ENCODE results near the gene IFNA1.

DNA sequence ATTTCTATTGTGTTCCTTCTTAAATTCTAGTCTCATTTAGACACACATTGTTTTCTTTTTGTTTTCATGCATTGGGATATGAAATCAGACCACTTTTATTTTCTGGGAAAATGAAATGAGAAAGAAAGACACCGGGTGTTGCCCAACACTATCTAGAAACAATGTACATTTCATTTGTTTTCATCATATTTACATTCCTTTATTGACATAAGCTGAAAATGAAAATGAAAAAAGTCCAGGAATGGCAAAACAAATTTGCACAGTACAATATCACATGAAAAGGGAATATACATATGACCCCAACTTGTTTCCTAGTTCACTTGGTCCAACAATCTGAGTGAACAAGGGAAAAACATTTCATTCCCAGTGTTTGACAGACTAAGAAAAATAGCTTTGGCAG is 21.1 kb downstream of the IFNA1 start:
- TF ChIP-seq, protein P1, sequence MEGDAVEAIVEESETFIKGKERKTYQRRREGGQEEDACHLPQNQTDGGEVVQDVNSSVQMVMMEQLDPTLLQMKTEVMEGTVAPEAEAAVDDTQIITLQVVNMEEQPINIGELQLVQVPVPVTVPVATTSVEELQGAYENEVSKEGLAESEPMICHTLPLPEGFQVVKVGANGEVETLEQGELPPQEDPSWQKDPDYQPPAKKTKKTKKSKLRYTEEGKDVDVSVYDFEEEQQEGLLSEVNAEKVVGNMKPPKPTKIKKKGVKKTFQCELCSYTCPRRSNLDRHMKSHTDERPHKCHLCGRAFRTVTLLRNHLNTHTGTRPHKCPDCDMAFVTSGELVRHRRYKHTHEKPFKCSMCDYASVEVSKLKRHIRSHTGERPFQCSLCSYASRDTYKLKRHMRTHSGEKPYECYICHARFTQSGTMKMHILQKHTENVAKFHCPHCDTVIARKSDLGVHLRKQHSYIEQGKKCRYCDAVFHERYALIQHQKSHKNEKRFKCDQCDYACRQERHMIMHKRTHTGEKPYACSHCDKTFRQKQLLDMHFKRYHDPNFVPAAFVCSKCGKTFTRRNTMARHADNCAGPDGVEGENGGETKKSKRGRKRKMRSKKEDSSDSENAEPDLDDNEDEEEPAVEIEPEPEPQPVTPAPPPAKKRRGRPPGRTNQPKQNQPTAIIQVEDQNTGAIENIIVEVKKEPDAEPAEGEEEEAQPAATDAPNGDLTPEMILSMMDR (conservative IDR thresholded peaks at IDR 0.05; ENCODE audit: low read depth in 2 of 2), result no peak
- TF ChIP-seq EZH2 (IDR thresholded peaks at IDR 0.05; ENCODE audit: low read depth, unreplicated experiment) (no peak), EZH2phosphoT487 (IDR thresholded peaks at IDR 0.05; ENCODE audit: unreplicated experiment) (no peak), JUNB (IDR thresholded peaks at IDR 0.05; ENCODE audit: unreplicated experiment) (no peak), CREB1 (CRISPR knock-in tag; IDR thresholded peaks at IDR 0.05; ENCODE audit: low read depth) (no peak), POLR2AphosphoS5 (IDR thresholded peaks at IDR 0.05; ENCODE audit: low read depth) (no peak), NANOG (IDR thresholded peaks at IDR 0.05; ENCODE audit: borderline replicate concordance) (no peak), ZNF331 (CRISPR knock-in tag; IDR thresholded peaks at IDR 0.05; ENCODE audit: low read depth) (no peak)
- TF ChIP-seq, protein P2, sequence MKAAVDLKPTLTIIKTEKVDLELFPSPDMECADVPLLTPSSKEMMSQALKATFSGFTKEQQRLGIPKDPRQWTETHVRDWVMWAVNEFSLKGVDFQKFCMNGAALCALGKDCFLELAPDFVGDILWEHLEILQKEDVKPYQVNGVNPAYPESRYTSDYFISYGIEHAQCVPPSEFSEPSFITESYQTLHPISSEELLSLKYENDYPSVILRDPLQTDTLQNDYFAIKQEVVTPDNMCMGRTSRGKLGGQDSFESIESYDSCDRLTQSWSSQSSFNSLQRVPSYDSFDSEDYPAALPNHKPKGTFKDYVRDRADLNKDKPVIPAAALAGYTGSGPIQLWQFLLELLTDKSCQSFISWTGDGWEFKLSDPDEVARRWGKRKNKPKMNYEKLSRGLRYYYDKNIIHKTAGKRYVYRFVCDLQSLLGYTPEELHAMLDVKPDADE (IDR thresholded peaks at IDR 0.05), result no peak
- TF ChIP-seq, protein P3, sequence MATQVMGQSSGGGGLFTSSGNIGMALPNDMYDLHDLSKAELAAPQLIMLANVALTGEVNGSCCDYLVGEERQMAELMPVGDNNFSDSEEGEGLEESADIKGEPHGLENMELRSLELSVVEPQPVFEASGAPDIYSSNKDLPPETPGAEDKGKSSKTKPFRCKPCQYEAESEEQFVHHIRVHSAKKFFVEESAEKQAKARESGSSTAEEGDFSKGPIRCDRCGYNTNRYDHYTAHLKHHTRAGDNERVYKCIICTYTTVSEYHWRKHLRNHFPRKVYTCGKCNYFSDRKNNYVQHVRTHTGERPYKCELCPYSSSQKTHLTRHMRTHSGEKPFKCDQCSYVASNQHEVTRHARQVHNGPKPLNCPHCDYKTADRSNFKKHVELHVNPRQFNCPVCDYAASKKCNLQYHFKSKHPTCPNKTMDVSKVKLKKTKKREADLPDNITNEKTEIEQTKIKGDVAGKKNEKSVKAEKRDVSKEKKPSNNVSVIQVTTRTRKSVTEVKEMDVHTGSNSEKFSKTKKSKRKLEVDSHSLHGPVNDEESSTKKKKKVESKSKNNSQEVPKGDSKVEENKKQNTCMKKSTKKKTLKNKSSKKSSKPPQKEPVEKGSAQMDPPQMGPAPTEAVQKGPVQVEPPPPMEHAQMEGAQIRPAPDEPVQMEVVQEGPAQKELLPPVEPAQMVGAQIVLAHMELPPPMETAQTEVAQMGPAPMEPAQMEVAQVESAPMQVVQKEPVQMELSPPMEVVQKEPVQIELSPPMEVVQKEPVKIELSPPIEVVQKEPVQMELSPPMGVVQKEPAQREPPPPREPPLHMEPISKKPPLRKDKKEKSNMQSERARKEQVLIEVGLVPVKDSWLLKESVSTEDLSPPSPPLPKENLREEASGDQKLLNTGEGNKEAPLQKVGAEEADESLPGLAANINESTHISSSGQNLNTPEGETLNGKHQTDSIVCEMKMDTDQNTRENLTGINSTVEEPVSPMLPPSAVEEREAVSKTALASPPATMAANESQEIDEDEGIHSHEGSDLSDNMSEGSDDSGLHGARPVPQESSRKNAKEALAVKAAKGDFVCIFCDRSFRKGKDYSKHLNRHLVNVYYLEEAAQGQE (IDR thresholded peaks at IDR 0.05; ENCODE audit: unreplicated experiment), result no peak

Data from GM23338 (cell line).